ENCODE measurements around the gene CEBPA. TPM values are rescaled to one million over a fixed set of nuclear protein-coding genes. Genes with fewer than 3 reads are reported as not detected.

Gene CEBPA
- polyA plus RNA-seq, 3 donors = 17.9 to 76.3 (median 47.5) TPM

- Histone ChIP-seq H4K20me1 (ENCODE audit: insufficient read depth, low read length) (no peaks in the 10 kb centered on the region), H3K9me3 (replicated peaks in 1 of 2; ENCODE audit: control insufficient read depth in 1 of 2, insufficient read depth in 1 of 2, low read length in 2 of 2) (peaks cover 11 to 18% of the 10 kb centered on the region in 2 donors), H3K79me2 (ENCODE audit: insufficient read depth, low read length) (peaks cover 5% of the 10 kb centered on the region), H3K36me3 (replicated peaks in 1 of 2; ENCODE audit: control insufficient read depth in 1 of 2, insufficient read depth in 2 of 2, low read length in 2 of 2) (no peaks in the 10 kb centered on the region), H3K27me3 (ENCODE audit: control insufficient read depth in 2 of 2, insufficient read depth in 2 of 2, low read length in 2 of 2) (no peaks in the 10 kb centered on the region), H3K27ac (ENCODE audit: low read depth in 1 of 2, low read length in 2 of 2) (no peak overlapping the region), H3K4me3 (replicated peaks in 1 of 3; ENCODE audit: low read depth in 2 of 3, low read length in 3 of 3) (no peak overlapping the region), H2AFZ (ENCODE audit: insufficient read depth, low read depth, low read length, poor library complexity, severe bottlenecking) (no peak overlapping the region), H3K4me1 (ENCODE audit: control insufficient read depth in 1 of 2, insufficient read depth in 2 of 2, low read length in 2 of 2) (no peaks in the 10 kb centered on the region), H3K9ac (ENCODE audit: insufficient read depth, low read length, poor library complexity, severe bottlenecking) (no peak overlapping the region), H3K4me2 (replicated peaks; ENCODE audit: extremely low read depth, low read length, poor library complexity, severe bottlenecking) (no peak overlapping the region)
- no peak overlapping the region for H3K27ac Mint-ChIP-seq
- H3K9me3 Mint-ChIP-seq = peaks cover 10 to 22% (median 15%) of the 10 kb centered on the region in 7 donors
- H3K27me3 Mint-ChIP-seq (ENCODE audit: low read depth in 3 of 3) = peaks cover 0 to 9% (median 5%) of the 10 kb centered on the region in 3 donors
- intact Hi-C loops (cut with micrococcal nuclease) = no loop called here
- no peak for TF ChIP-seq CTCF (IDR thresholded peaks at IDR 0.05)
- no peak overlapping the region for H3K4me3 Mint-ChIP-seq
- H3K36me3 Mint-ChIP-seq = peaks cover 5 to 11% of the 10 kb centered on the region in 2 donors
- peaks cover 22% of the 10 kb centered on the region for H3K4me1 Mint-ChIP-seq
- 96% methylated on average over 15 of the region's 18 CpGs for WGBS (ENCODE audit: insufficient coverage)
- no peak for DNase-seq
Measured at GRCh38 chr19:33310606-33311325, 8.4 kb upstream of the CEBPA start.

- TF ChIP-seq CTCF (IDR thresholded peaks at IDR 0.05) = no peak
- H3K36me3 Mint-ChIP-seq = peaks cover 5 to 13% of the 10 kb centered on the region in 2 donors
- intact Hi-C loops (cut with micrococcal nuclease) = loop anchor here (10.0 kb wide), 2 partner anchors 95 to 135 kb away; no protein-coding TSS in a partner anchor
Measured at GRCh38 chr19:33309826-33310225, 7.5 kb upstream of the CEBPA start.

More at GRCh38 chr19:33309826-33310225, 7.5 kb upstream of the CEBPA start:
- Histone ChIP-seq H3K27ac (ENCODE audit: low read depth in 1 of 2, low read length in 2 of 2) (no peak overlapping the region), H4K20me1 (ENCODE audit: insufficient read depth, low read length) (no peaks in the 10 kb centered on the region), H3K4me3 (replicated peaks in 1 of 3; ENCODE audit: low read depth in 2 of 3, low read length in 3 of 3) (no peak overlapping the region), H3K79me2 (ENCODE audit: insufficient read depth, low read length) (peaks cover 14% of the 10 kb centered on the region), H3K27me3 (ENCODE audit: control insufficient read depth in 2 of 2, insufficient read depth in 2 of 2, low read length in 2 of 2) (no peaks in the 10 kb centered on the region), H2AFZ (ENCODE audit: insufficient read depth, low read depth, low read length, poor library complexity, severe bottlenecking) (no peak overlapping the region), H3K4me2 (replicated peaks; ENCODE audit: extremely low read depth, low read length, poor library complexity, severe bottlenecking) (no peak overlapping the region), H3K9me3 (replicated peaks in 1 of 2; ENCODE audit: control insufficient read depth in 1 of 2, insufficient read depth in 1 of 2, low read length in 2 of 2) (peaks cover 11 to 18% of the 10 kb centered on the region in 2 donors), H3K36me3 (replicated peaks in 1 of 2; ENCODE audit: control insufficient read depth in 1 of 2, insufficient read depth in 2 of 2, low read length in 2 of 2) (no peaks in the 10 kb centered on the region), H3K4me1 (ENCODE audit: control insufficient read depth in 1 of 2, insufficient read depth in 2 of 2, low read length in 2 of 2) (peaks cover 3 to 7% of the 10 kb centered on the region in 2 donors), H3K9ac (ENCODE audit: insufficient read depth, low read length, poor library complexity, severe bottlenecking) (no peak overlapping the region)
- Mint-ChIP-seq H3K27ac (no peak overlapping the region), H3K9me3 (peaks cover 10 to 22% (median 15%) of the 10 kb centered on the region in 7 donors), H3K4me3 (no peak overlapping the region), H3K4me1 (peaks cover 32% of the 10 kb centered on the region), H3K27me3 (ENCODE audit: low read depth in 3 of 3) (peaks cover 0 to 9% (median 5%) of the 10 kb centered on the region in 3 donors)
- DNase-seq = no peak
- WGBS (ENCODE audit: insufficient coverage) = 79% methylated on average over 10 of the region's 10 CpGs
